ENCODE measurements around the gene RGL3.

GRCh38 chr19:11349171-11349570 lies 69.9 kb downstream of the RGL3 start:
- TF ChIP-seq CTCF (IDR thresholded peaks at IDR 0.05 in 2 of 3, conservative IDR thresholded peaks at IDR 0.05 in 1 of 3; ENCODE audit: control insufficient read depth in 2 of 3, extremely low read depth in 1 of 3, insufficient read depth in 1 of 3, low read depth in 3 of 3, low read length in 3 of 3) (no peak), NFIC (IDR thresholded peaks at IDR 0.05; ENCODE audit: low read depth, low read length) (no peak)

All from GM12878 (cell line).